Esophagus mucosa (tissue), 1 donor: ENCODE measurements around the gene GLI2. TPM values are rescaled to one million over a fixed set of nuclear protein-coding genes. Genes with fewer than 3 reads are reported as not detected.
A peak's percentile ranks its signal among the peaks of the same experiment; 100 is the strongest.

ENCODE experiments used
- ATAC-seq: fragments of 200-7000 bp; cut with Tn5 transposase; one replicate; pipeline ENCODE4 v1.9.1; 2020
- total RNA-seq: library from RNA; stranded (reverse); gene quantifications from one replicate; pipeline ENCODE4 v1.2.4, GENCODE V29; 2023
- donor health status: DM: yes; HTN: yes; CAD: no.

Gene GLI2
- total RNA-seq = 0.72 TPM

GRCh38 chr2:120735746-120736170, at the start of gene GLI2:
Gene GLI2 (plus strand): TSS chr2:120735868. CDS start chr2:120797321, 61,453 bp downstream.
- ATAC-seq = peak; percentile 78

- no peak for ATAC-seq
These were observed 49.7 kb upstream of the GLI2 start for GRCh38 chr2:120685974-120686297.

GRCh38 chr2:120686511-120687168, 49.0 kb upstream of the GLI2 start:
- ATAC-seq = no peak

- no peak for ATAC-seq
These were observed 48.5 kb upstream of the GLI2 start for GRCh38 chr2:120687210-120687609.

- no peak for ATAC-seq
These were observed 45.1 kb upstream of the GLI2 start for GRCh38 chr2:120690521-120690920.

GRCh38 chr2:120691410-120691809, 44.3 kb upstream of the GLI2 start:
- no peak for ATAC-seq

- ATAC-seq = no peak
These were observed 43.0 kb upstream of the GLI2 start for GRCh38 chr2:120692691-120693090.

GRCh38 chr2:120693121-120693520, 42.5 kb upstream of the GLI2 start:
- ATAC-seq = no peak

GRCh38 chr2:120694034-120694433, 41.6 kb upstream of the GLI2 start:
- no peak for ATAC-seq

GRCh38 chr2:120697471-120697870, 38.2 kb upstream of the GLI2 start:
- no peak for ATAC-seq

GRCh38 chr2:120699292-120699691, 36.4 kb upstream of the GLI2 start:
- ATAC-seq = no peak

- no peak for ATAC-seq
These were observed 35.0 kb upstream of the GLI2 start for GRCh38 chr2:120700659-120701058.

GRCh38 chr2:120701096-120701495, 34.6 kb upstream of the GLI2 start:
- ATAC-seq = no peak

- no peak for ATAC-seq
These were observed 34.2 kb upstream of the GLI2 start for GRCh38 chr2:120701499-120701898.

GRCh38 chr2:120702061-120702460, 33.6 kb upstream of the GLI2 start:
- no peak for ATAC-seq

- ATAC-seq = no peak
These were observed 32.9 kb upstream of the GLI2 start for GRCh38 chr2:120702801-120703200.

- no peak for ATAC-seq
These were observed 32.2 kb upstream of the GLI2 start for GRCh38 chr2:120703330-120703994.

- ATAC-seq = no peak
These were observed 31.0 kb upstream of the GLI2 start for GRCh38 chr2:120704696-120705095.

GRCh38 chr2:120707816-120708215, 27.9 kb upstream of the GLI2 start:
- no peak for ATAC-seq

GRCh38 chr2:120708944-120709607, 26.6 kb upstream of the GLI2 start:
- no peak for ATAC-seq

- no peak for ATAC-seq
These were observed 26.0 kb upstream of the GLI2 start for GRCh38 chr2:120709608-120710041.

GRCh38 chr2:120710256-120710655, 25.4 kb upstream of the GLI2 start:
- ATAC-seq = no peak

- no peak for ATAC-seq
These were observed 24.0 kb upstream of the GLI2 start for GRCh38 chr2:120711694-120712093.

GRCh38 chr2:120712180-120712681, 23.4 kb upstream of the GLI2 start:
- no peak for ATAC-seq
